GOT3 (cell line): Measurements from ENCODE around the gene MTX2.

Source experiments
- DNase-seq: peaks from one replicate; lab custom pipeline; 2025; ENCODE audit warnings: mixed read lengths; lab: John Stamatoyannopoulos, UW

Gene MTX2

GRCh38 chr2:176269319-176270099 is at the start of gene MTX2:
Gene MTX2 (plus strand): TSS chr2:176269442. CDS start chr2:176269630, 188 bp downstream.
- peak; percentile 29 for DNase-seq

GRCh38 chr2:176227874-176228273 is 41.4 kb upstream of the MTX2 start:
- DNase-seq: no peak

DNA sequence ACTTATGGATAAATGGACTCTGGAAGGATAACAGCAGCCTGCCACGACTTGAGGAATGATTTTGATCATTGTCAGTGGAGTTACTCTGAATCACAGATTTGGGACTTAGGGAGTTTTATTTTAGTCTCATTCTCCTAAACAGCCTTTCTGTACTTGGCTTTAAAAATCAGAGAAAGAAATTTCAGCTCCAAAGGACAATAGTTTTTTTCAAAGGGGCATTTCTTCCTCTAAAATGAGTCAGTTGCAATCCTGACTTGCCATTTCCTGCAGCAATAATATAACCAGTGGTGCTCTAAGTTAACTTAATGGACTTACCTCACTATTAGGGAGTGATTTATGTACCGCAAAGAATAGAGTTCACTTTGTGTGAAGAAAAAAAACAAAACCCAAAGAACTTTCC is 35.1 kb upstream of the MTX2 start:
- DNase-seq: no peak

- no peak for DNase-seq
These were observed 34.3 kb upstream of the MTX2 start for GRCh38 chr2:176234940-176235339.

DNA sequence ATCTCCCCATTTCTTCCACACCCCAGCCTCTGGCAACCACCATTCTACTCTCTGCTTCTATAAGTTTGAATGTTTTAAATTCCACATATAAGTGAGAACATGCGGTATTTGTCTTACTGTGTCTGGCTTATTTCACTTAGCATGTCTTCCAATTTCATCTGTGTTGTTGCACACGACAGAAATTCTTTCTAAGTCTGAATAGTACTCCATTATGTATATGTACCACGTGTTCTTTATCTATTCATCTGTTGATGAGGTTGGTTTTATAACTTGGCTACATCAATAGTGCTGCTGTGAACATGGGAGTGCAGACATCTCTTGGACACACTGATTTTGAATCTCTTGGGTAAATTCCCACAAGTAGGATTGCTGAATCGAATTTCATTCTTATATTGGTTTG is 31.8 kb upstream of the MTX2 start:
- no peak for DNase-seq

GRCh38 chr2:176239031-176239430 is 30.2 kb upstream of the MTX2 start:
- no peak for DNase-seq

DNA sequence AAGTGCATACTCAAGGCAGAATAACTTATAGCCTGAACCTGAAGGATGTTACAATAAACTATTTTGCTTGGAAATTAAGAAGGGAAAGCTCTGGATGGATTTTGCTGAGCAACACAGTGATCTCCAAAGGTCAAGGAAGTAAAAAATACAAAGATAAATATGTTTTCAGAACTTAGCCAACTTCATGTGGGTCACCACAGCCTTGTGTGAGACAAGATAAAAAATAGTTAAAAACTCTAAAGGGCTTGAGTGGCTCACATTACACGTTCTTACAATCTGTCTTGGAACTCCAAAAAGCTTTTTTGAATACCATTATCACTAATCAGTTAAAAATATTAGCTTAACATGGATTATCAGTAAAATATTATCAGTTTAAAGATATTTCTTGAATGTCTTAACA is 28.9 kb upstream of the MTX2 start:
- no peak for DNase-seq

DNA sequence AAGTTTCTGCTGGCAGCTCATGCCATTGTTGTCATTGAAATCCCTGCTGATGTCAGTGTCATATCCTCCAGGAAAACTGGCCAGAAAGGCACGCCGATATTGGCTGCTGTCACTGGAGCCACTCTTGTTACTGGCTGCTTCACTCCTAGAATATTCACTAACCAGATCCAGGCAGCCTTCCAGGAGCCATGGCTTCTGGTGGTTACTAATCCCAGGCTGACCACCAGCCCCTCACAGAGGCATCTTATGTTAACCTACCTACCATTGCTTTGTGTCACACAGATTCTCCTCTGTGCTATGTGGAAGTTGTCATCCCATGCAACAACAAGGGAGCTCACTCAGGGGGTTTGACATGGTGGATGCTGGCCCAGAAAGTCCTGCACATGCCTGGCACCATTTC is 27.0 kb upstream of the MTX2 start:
- no peak for DNase-seq

DNA sequence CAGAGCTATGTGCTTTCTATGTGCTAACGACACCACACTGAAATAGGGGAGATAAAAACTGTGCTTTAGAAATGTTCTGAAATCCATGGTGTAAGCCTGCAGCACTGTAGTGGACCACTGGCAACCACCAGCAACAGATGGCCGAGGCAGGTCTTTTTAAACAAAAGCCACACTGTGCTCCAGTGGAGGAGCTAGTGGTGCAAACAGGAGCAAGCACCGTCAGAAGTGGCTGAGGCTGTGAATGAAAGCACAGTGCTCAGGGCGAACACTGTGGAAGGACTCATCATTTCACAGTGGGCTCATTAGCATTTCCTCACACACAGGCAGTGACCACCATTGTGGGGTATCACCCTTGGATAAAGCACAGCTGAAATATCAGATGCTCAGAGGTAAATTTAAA is 22.9 kb upstream of the MTX2 start:
- DNase-seq: no peak

- DNase-seq: no peak
These were observed 21.4 kb upstream of the MTX2 start for GRCh38 chr2:176247859-176248258.

DNA sequence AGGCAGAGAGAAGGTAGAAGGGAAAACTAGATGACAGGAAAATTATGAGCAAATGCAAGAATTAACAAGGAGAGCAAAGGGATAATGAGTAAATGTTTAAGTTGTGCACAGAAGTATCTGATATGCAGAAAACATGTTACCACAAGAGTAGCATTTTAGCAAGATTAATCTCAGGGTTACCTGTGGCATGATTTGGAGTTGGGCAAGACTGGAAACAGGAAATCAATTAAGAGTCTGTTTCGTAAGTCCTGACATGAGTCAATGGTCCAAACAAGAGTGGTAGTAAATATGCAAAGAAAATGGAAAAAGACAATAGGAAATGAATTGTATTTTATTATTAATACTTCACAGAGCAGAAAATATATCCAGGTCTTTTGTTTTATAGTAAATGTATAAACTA is 17.3 kb upstream of the MTX2 start:
- DNase-seq: no peak

DNA sequence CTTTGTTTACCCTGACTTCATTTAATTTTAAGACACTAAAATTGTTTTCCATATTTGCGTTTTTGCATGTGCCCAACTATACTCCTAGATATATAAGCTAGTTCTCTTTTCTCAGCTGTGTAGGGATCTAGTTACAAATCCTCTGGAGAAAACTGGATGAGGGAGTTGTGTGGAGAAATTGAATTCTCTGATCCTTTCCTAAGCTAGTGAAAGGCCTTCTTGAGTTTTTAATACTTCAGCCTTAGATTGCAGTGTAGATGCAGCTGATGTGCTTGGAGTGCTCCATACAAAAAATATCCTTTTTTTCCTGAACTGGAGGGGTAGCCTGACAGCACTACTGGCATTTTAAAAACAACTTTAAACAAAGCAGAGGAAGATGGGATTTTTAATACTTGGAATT is 8.6 kb upstream of the MTX2 start:
- DNase-seq: no peak

DNA sequence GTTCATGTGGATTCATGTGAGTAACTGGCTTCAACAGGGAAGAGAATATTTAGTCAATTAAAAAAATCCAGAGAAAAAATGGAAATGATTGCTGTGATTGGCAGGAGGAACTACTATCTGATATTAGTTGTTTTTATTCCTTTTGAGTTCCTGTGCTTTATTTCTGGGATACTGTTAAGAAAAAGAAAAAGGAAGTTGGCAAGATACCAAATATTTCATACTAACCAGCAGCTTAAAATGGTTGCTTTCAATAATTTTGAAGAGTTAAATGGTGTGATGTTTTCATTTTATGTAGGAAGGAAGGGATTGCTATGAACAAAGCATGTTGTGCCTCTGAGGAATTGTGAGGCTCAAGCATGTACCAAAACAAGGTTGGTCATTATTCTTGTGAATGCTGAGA is 8.1 kb upstream of the MTX2 start:
- no peak for DNase-seq

DNA sequence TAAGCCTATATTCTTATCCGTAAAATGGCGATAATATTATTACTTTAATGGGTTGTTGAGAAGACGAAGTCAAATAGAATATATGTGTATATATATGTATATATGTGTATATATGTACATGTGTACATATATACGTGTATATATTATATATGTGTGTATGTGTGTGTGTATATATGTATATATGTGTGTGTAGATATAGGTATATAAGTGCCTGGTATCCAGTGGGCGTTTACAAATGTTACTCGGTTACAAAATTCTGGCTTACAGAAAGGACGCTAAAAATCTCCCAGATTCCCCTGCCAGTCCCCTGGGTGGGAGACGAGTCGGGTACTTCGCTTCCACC is 295 bp upstream of the MTX2 start:
- no peak for DNase-seq

DNA sequence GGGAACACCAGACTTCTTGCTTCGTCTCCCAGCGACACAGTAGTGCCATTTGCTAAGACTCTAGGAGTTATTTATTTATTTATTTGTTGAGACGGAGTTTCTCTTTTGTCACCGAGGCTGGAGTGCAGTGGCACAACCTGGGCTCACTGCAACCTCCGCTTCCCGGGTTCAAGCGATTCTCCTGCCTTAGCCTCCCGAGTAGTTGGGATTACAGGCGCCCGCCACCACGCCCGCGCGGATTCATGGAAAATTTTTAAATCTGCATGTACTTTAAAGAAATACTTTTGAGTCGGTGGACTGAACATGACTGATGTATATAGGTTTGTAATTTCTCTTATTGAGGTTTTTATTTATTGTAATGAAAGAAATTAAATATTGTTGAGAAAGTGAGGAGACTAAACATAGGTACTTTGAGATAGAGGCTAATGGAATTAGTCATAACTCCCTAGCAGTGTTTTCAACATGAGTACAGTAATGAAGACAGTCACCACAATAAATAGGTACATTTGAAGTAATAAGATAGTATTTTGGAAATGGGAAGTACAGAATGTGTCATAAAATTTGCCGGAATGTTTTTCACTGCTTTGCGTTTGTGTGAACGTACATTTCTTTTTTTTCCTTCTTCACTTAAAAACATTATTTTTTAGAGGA is 983 bp downstream of the MTX2 start:
- DNase-seq: no peak

DNA sequence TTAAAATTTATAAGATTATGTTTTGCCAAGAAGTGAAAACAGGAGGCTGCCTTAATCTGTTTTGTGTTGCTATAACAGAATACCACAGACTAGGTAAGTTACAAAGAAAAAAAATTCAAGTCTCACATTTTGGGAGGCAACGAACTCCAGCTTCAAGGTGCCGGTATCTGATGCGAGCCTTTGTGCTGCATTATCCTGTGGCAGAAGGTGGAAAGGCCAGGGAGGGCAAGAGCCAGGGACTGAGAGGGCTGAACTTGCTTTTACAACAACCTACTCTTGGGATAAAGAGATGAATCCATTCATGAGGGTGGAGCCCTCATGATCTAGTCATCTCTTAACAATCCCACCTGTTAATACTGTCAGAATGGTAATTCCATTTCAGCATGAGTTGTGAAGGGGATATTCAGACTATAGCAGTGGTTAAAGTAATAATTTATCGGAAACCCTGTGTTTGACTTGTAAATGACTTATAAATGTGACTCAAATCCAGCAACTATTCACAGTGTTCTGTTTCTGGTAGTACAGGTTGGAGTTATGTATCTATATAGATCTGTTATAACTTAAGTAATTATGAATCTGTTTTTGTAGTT is 3.7 kb downstream of the MTX2 start:
- no peak for DNase-seq

GRCh38 chr2:176278927-176279326 is 9.7 kb downstream of the MTX2 start:
- no peak for DNase-seq

- DNase-seq: no peak
These were observed 10.9 kb downstream of the MTX2 start for GRCh38 chr2:176280156-176280555.

- no peak for DNase-seq
These were observed 11.8 kb downstream of the MTX2 start for GRCh38 chr2:176280867-176281658.

DNA sequence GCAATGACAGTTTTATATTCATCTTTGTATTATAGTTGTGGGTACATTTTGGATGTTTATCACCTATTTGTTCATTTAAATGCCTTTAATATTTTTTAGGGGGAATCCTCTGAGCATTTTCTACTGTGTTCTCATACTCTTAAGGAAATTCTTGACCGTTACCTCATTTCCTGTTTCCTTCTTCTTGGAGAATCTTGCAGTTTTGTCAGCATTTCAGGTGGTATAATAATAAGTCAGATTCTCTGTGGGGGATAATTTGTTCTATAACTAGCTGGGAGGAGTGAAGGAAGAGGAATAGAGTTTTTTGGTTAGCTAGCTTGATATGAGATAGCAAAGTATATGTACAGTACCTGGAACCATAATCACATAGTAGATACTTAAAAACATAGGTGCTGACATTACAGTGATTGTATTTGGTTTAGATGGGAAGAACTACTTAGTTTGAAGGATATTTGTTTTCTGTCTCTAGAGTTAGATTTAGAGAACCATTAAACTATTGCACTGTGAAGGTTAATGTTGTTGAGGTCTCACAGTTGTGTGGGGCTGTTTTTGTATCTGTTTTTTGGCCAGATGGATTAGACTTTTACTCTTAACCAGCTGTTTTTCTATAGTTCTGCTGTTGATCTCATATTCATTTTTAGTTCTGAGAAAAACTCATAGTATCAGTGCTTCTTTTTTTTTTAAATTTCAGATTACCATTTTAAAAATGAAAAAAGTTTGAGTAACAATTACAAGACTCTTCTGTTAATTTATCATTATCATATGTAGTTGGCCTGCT is 14.2 kb downstream of the MTX2 start:
- DNase-seq: no peak

GRCh38 chr2:176284461-176285049 is 15.3 kb downstream of the MTX2 start:
- no peak for DNase-seq

- DNase-seq: no peak
These were observed 16.1 kb downstream of the MTX2 start for GRCh38 chr2:176285321-176285720.
